LNCaP clone FGC (cell line): ENCODE measurements around the gene SRRM3.

ENCODE experiments used
- DNase-seq: peaks from one replicate; pipeline ENCODE4 v3.0.0-alpha.2; 2011; ENCODE audit warnings: low read depth
- H3K4me3 ChIP-seq: 2 replicates; pipeline ENCODE4 v1.5.1; 2011; ENCODE audit warnings: mild to moderate bottlenecking, low read depth, low read length, control low read depth
- CTCF ChIP-seq: IDR thresholded peaks from 2 replicates; pipeline ENCODE4 v1.5.1; 2012; ENCODE audit warnings: mild to moderate bottlenecking; ENCODE audit not compliant: control insufficient read depth, insufficient read depth; ENCODE audit errors: extremely low read depth

SRRM3 gene

GRCh38 chr7:76326646-76327233, 125.0 kb downstream of the SRRM3 start:
- no peak for DNase-seq
- TF ChIP-seq CTCF = no peak
- no peak overlapping the region for H3K4me3 ChIP-seq

GRCh38 chr7:76327610-76328009, 125.9 kb downstream of the SRRM3 start:
- no peak for DNase-seq
- H3K4me3 ChIP-seq = no peak overlapping the region
- no peak for TF ChIP-seq CTCF

DNA sequence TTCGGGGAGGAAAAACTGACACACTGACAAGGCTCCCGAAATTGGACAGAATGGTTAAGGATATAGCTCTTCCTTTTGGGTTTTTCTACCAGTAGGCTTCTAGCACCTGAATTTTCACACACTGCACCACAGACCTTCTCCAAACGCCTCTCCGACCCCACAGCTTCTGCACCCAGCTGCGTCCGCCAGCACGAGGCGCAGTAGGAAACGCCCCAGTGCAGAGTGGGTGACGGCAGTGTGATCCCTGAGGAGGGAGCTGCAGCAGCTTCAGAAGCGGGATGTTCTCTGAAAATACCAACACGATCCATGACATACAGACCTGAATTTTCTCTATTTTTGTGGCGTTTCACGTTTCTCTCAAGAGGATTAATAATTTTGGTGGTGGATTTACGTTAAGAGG, 126.7 kb downstream of the SRRM3 start:
- H3K4me3 ChIP-seq = no peak overlapping the region
- no peak for DNase-seq
- TF ChIP-seq CTCF = no peak

DNA sequence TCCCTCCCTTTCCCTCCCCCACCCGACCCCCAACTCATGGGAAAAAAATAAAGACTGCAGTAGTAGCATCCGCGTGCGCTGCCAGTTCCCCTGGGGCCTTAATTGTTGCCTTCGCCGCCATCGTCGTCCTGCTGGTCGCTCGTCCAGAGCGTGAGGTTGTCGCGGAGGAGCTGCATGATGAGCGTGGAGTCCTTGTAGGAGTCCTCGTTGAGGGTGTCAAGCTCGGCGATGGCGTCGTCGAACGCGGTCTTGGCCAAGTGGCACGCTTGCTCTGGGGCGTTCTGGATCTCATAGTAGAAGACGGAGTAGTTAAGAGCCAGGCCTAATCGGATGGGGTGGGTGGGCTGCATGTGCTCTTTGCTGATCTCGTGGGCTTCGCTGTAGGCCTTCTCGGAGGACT, 127.8 kb downstream of the SRRM3 start:
- no peak for TF ChIP-seq CTCF
- H3K4me3 ChIP-seq = no peak overlapping the region
- DNase-seq = no peak

DNA sequence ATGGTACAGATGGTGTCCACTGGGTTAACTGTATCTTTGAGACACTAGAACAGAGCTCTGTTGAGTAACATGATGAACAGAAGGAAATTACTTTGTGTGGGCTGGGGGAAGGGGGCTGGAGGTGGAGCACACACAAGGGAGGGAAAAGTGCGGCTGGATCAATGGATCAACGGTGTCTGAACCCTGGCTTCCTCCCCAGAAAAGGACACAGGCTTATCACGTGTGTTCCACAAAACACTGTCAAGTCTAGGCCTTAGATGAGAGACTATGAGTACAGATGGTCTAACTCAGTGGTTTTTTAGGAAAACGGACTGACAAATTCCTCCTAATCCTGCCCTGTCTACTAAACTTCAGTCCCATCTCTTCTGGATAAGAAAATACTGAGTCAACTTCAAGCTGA, 128.6 kb downstream of the SRRM3 start:
- no peak for TF ChIP-seq CTCF
- no peak for DNase-seq
- H3K4me3 ChIP-seq = no peak overlapping the region

DNA sequence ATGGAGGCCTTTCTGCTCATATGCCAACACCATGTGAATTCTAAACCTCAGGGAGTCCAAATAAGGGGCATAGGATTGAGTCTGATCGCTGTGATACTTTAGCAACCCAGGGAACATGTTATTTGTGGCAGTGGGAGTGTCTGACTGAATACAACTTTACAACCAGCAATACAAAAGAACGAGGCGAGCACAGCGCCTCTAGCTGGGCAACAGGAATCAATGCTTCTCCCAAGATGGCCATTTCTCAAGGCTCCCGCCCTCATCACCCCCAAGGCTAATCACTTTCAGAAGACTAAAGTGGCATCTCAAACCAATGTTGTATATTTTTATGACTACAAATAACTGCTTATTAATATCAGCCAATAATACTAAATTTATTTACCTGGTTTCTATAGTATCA, 129.0 kb downstream of the SRRM3 start:
- DNase-seq = no peak
- H3K4me3 ChIP-seq = no peak overlapping the region
- TF ChIP-seq CTCF = no peak

- no peak for DNase-seq
- H3K4me3 ChIP-seq = no peak overlapping the region
- TF ChIP-seq CTCF = no peak
Observed at GRCh38 chr7:76332078-76332477, 130.4 kb downstream of the SRRM3 start.
